HG03135 (cell line): Measurements from ENCODE around the gene IQCF6.
"Not testable (repeated sequence)": the region's sequence is repeated elsewhere in the genome, so short reads cannot be mapped to it uniquely, and the experiment has no call there.

Experiments used
- ATAC-seq: cut with Tn5 transposase; IDR thresholded peaks from one replicate; pipeline ENCODE4 v1.9.1; 2021; ENCODE audit warnings: mild to moderate bottlenecking, moderate library complexity; ENCODE audit not compliant: unreplicated experiment

The IQCF6 gene

GRCh38 chr3:51773529-51774056 lies 5.4 kb downstream of the IQCF6 start:
- no peak for ATAC-seq

GRCh38 chr3:51759203-51759602 lies 19.8 kb downstream of the IQCF6 start:
- no peak for ATAC-seq

DNA sequence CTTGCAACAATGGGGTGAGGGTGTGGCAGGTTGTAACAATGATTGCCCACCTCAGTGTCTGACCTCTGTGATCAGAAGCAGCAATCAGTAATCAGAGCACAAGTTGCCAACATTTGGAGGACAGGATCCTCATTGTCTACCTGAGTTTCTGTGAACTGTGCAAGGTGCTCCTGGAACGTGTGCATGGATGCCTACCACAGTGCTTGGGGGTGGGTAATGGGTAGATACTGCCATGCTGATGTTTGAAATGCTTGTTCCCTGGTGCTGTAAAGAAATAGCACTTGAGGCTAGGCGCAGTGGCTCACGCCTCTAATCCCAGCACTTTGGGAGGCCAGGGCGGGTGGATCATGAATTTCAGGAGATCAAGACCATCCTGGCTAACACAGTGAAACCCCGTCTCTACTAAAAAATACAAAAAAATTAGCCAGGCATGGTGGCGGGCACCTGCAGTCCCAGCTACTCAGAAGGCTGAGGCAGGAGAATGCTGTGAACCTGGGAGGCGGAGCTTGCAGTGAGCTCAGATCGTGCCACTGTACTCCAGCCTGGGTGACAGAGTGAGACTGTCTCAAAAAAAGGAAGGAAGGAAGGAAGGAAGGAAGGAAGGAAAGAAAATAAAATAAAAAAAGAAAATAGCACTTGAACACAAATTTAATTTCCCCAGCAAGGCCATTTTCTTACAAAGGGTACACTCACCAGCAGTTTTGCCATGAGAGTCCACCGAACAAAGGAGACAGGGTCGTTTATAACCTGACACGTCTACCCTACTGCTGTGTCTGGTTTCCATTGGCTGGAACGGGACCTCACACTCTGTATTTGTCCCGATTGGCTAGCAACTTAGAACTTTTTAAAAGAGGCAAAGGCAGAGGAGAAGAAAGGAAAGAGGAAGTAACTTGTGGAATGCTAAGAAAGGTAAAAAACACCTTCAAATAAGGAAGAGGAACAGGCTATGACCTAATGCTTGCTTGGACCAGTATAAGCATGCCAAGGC lies 25.0 kb downstream of the IQCF6 start:
- not testable (repeated sequence) for ATAC-seq

GRCh38 chr3:51751287-51751686 lies 27.8 kb downstream of the IQCF6 start:
- no peak for ATAC-seq

DNA sequence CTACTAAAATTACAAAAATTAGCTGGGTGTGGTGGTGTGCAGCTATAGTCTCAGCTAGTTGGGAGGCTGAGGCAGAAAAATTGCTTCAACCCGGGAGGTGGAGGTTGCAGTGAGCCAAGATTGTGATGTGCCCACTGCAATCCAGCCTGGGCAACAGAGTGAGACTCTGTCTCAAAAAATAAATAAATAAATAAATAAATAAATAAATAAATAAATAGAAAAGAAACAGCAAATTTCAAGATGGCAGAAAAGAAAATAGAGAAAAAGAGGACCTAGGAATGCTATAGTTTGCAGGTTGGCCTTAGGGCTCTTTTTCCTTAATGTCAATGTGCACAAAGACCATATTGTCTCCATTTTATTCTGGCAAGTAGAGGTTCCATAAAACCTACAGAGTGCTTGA lies 28.2 kb downstream of the IQCF6 start:
- no peak for ATAC-seq

DNA sequence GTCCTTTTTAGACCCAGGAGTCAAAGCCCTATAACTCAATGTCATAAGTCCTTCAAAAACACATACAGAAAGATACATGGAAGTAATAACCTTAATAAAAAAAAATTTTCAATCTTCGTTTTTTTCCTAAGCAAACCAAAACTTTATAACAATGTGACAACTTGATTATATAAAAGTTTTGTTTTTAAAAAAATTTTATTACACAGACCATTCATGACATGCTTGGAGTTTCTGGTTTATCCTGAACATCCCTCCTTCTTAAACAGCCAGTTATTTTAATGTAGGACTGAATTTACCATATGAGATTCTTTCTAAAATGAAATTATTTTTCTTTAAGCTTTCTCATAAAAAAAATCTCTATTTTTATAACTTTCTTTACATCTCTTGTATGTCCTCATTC lies 30.7 kb downstream of the IQCF6 start:
- no peak for ATAC-seq

DNA sequence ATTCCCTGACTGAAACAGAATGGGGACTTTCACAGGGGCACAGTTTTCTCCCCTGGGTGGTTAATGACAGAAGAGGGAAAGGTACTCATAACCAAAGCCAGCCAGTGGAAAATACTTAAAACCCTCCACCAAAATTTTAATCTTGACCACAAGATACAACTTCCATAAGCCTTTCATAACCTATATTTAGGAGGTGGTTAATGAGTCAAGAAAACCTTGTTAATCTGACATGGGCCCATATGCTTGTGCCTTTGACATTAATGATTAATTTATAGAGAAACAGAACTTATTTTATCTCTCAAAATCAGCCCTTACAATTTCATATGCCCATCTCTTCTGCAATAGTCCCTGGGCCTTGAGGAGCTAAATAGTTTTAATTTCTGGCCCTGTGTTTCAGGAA lies 31.2 kb downstream of the IQCF6 start:
- no peak for ATAC-seq

GRCh38 chr3:51742978-51743377 lies 36.1 kb downstream of the IQCF6 start:
- not testable (repeated sequence) for ATAC-seq

- not testable (repeated sequence) for ATAC-seq
Measured at GRCh38 chr3:51742320-51742719, 36.7 kb downstream of the IQCF6 start.

DNA sequence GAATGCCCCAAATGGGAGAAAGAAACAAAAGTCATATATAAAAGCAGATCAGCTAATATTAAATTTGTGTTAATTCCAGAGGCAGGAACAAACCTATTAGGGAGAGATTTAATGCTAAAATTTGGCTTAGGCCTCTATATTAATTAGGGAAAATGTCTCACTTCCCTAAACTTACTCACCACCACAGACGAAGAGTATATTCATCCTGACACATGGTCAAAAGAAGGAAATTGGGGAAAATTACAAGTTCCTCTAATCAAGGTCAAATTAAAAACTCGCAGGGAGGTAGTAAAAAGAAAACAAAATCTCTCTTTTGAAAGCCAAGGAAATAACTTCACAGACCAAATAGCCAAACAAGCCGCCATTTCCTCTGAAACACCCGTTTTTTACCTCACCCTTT lies 39.9 kb downstream of the IQCF6 start:
- no peak for ATAC-seq

- no peak for ATAC-seq
Measured at GRCh38 chr3:51735950-51736349, 43.1 kb downstream of the IQCF6 start.

- no peak for ATAC-seq
Measured at GRCh38 chr3:51735039-51735438, 44.0 kb downstream of the IQCF6 start.

DNA sequence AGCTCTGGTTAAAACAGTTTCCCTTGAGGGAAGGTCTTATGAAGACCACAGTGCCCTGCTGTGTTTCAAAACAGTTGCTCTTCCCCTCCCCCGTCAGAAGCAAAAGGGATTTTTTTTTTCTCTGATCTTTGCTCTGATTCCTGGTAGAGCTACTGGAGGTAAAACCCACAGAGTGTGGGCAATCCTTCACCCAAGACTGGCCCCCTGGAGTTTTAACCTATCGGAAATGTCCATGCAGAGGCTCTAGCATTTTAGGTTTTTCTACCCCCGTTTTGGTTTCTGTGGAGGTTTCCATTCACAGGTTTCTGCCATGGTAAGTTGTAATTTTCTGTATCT lies 44.5 kb downstream of the IQCF6 start:
- ATAC-seq = no peak

GRCh38 chr3:51733859-51734571 lies 45.0 kb downstream of the IQCF6 start:
- ATAC-seq = no peak

- no peak for ATAC-seq
Measured at GRCh38 chr3:51729042-51729633, 49.9 kb downstream of the IQCF6 start.
